ENCODE results near the gene MYLIP. TPM values are rescaled to one million over a fixed set of nuclear protein-coding genes. Genes with fewer than 3 reads are reported as not detected.

The MYLIP gene
- polyA plus RNA-seq, 3 donors = 45.6 to 51.2 (median 50.3) TPM

DNA sequence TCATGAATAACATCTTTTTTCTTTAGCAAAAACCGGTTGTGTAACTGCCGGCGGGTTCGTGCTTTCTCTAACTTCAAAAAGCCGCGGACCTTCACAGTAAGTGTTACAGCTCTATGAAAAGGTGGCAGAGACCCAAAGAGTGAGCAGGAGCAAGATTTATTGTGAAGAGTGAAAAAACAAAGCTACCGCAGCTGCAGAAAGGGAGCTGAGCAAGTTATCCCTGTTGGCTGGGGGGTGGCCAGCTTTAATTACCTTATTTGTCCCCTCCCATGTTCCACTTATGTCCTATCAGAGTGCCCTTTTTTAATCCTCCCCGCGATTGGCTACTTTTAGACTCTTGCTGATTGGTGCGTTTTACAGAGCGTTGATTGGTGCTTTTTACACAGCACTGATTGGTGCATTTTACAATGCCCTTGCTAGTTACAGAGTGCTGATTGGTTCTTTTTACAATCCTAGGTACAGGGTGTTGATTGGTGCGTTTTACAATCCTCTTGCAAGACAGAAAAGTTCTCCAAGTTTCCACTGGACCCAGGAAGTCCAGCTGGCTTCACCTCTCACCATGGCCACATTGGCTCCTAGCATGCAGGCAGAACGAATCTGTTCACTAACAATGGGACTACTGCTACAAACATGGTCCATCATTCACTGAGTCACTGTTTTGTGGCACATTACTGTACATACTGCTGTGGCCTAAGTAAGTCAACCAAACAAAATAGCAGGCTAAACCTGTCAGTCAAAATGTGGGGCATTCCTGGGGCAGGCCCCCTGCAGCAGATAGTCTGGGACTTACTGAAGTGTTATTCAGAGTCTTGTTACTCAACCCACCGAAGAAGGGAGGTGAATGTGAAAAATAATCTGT is 52.8 kb downstream of the MYLIP start:
- DNase-seq (ENCODE audit: extremely low read depth in 1 of 11, low read depth in 9 of 11, low spot score in 4 of 11) = peak in 1 of 11 donors; percentile 34

DNA sequence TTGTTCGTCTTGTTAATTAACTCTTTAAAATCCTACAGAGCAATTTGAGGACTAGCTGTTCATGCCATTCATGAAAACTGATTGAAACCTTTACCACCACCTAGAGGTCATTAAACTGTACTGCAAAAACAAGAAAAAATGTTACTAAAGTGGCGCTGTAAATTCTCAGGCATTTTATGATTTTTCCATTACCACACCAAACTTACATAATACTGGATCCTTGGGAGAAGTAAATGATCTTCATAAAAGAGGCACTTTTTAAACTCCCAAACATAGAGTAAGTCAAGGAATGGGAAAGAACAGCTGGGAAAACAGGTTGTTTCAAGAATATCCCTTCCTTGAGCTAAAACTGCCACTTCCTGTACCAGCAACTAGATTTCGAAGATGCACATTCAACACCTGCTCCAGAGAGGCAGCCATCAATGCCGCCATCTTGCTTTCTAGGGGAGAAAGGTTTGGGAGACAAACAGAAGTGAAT is 54.3 kb downstream of the MYLIP start:
- DNase-seq (ENCODE audit: extremely low read depth in 1 of 11, low read depth in 9 of 11, low spot score in 4 of 11) = peak in 3 of 11 donors; percentile 43 to 70 (median 60)

DNA sequence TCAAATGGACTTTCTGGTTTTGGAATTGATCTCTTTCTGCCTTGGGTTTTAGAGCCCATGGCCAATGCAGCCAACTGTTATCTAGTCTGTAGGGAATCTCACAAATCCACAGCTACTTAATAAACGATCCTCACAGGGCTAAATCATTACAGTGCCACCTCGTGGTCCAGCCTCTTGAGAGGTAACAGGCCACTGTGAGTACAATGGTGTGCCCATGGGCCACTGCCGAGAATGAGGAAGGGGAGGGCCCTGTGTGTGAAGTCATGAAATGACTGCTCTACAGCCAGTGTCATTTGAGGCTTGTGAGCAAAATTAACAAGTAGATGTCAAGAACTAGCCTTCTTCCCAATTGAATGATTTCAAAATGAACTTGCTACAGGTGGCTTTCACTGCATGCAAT is 55.2 kb downstream of the MYLIP start:
- no peak for DNase-seq (ENCODE audit: extremely low read depth in 1 of 11, low read depth in 9 of 11, low spot score in 4 of 11)

DNA sequence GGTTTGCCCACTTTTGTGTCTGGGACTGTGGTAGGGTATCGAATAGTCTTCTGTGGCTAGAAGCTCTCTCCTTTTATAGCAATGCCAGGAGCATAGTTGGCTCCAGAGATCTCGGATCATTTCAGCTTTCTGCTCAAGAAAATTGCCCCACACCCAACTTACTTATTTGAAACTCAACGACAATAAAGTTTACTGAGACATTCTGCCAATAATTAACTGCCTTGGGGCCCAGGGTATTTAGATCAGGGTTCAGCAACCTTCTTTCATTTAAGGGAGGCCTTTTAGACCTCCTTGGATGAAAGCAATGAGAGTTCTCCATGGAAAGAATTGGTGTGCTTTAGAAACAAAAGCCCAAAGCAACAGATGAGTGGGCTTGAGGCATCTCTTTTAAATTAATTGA is 55.7 kb downstream of the MYLIP start:
- DNase-seq (ENCODE audit: extremely low read depth in 1 of 11, low read depth in 9 of 11, low spot score in 4 of 11) = no peak

DNA sequence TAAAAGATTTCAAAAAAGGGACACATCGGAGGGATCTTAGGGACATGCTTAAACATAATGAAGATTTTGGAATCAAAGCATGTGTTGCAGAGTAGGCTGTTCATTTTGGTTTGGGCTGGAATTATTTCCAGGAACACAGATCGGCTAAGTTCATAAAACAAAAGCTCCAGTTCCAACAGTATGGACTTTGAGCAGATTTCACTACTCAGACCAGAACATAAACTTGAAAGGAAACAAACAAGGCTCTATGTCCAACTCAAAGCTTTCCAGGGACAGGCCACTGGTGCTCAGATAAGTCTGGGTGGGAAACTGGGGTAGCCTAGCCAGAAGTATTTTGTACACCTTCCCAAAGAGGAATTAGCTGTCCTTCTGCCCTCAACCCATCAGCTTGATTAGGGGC is 58.3 kb downstream of the MYLIP start:
- DNase-seq (ENCODE audit: extremely low read depth in 1 of 11, low read depth in 9 of 11, low spot score in 4 of 11) = no peak

DNA sequence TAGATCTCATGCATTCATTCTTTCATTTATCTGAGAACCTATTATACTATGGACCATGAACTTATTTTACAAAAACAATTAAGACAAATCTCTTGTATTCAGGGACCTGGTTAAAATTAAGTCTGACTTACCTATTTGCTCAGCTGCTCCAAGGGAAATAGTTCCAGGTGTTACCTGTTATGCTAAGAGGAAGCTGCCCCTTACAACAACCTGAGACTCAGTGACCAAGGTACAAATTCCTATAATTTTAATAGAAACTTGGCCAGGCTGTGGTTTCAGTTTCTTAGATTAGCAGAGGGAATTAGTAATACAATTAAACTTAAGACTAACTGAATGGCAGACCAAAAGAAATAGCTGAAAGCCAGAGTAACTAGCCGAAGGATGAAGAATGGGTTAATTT is 61.3 kb downstream of the MYLIP start:
- no peak for DNase-seq (ENCODE audit: extremely low read depth in 1 of 11, low read depth in 9 of 11, low spot score in 4 of 11)

DNA sequence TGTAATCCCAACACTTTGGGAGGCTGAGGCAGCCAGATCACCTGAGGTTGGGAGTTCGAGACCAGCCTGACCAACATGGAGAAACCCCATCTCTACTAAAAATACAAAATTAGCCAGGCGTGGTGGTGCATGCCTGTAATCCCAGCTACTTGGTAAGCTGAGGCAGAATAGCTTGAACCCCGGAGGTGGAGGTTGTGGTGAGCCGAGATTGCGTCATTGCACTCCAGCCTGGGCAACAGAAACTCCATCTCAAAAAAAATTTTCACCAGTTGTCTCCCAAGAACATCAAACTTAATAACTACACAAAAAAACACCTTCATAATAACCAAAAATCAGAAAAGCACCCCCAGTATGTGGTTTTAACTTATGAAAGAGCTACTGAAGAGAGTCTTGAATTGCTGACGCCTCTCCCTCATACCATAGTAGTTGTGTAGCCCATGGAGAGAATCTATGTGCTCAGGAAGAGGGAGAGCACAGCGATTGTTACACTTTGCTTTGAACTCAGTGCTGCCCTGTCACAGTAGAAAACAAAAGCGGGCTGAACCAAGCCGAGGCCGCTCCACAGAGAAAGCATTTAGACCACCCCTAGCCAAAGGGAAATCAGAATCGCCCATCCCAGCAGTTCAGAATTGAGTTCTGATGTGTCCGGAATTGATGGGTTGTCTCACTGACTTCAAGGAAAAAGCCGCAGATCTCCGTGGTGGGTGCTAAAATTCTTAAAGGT is 67.5 kb downstream of the MYLIP start:
- DNase-seq (ENCODE audit: extremely low read depth in 1 of 11, low read depth in 9 of 11, low spot score in 4 of 11) = no peak

- no peak for DNase-seq (ENCODE audit: extremely low read depth in 1 of 11, low read depth in 9 of 11, low spot score in 4 of 11)
These were observed 68.2 kb downstream of the MYLIP start for GRCh38 chr6:16196984-16197546.

Other genes with a start within 250 kb of the MYLIP start
- 10 to 100 TPM; 11.4 to 12.4 (median 11.4) TPM for gene GMPR, start 109.5 kb downstream of the MYLIP start, polyA plus RNA-seq (ENCODE audit: insufficient read length in 3 of 3)